A673 (cell line): ENCODE data around the gene ACLY.

Source experiments
- CTCF ChIP-seq: fragments of 300-800, 200-600 bp; sonication (generic); conservative IDR thresholded peaks from 2 replicates; pipeline ENCODE4 v1.5.1; 2017; ENCODE audit warnings: low read depth, mild to moderate bottlenecking, antibody characterized with exemption, low read length, moderate library complexity, mixed read lengths
- EZH2 ChIP-seq: fragments of 200-600 bp; sonication (generic); IDR thresholded peaks from 2 replicates; pipeline ENCODE4 v1.6.1; 2017; ENCODE audit warnings: borderline replicate concordance, low read depth, mild to moderate bottlenecking, mixed read lengths, antibody characterized with exemption, low read length; ENCODE audit not compliant: poor library complexity, severe bottlenecking

- TF ChIP-seq CTCF, result no peak
- TF ChIP-seq EZH2, result no peak
These were observed 4.4 kb downstream of the ACLY start for GRCh38 chr17:41914358-41914766.
